GM18508 (cell line): Measurements from ENCODE around the gene OPCML.

ENCODE experiments used
- ATAC-seq: cut with Tn5 transposase; IDR thresholded peaks from one replicate; pipeline ENCODE4 v1.9.1; 2021; ENCODE audit warnings: moderate number of reproducible peaks; ENCODE audit not compliant: insufficient read depth, unreplicated experiment

Gene OPCML

DNA sequence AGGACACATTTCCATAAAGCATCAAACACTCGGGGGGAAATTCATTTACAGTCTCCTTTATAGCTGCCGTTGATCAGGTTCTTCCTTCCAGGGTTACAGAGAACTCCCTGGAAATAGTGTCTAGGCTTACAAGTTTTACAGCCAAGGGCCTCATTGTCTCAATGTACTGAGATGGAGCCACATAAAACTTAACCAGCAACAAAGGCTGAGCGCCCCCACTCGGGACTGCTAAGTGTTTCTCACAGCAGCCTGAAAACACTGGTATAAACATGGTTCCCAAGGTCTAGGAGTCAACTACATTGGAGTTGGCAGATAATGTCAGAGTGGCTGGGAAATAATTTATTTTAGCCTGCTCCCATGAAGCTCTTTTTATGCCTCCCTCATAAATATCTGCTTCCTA is 686.2 kb downstream of the OPCML start:
- ATAC-seq = no peak

DNA sequence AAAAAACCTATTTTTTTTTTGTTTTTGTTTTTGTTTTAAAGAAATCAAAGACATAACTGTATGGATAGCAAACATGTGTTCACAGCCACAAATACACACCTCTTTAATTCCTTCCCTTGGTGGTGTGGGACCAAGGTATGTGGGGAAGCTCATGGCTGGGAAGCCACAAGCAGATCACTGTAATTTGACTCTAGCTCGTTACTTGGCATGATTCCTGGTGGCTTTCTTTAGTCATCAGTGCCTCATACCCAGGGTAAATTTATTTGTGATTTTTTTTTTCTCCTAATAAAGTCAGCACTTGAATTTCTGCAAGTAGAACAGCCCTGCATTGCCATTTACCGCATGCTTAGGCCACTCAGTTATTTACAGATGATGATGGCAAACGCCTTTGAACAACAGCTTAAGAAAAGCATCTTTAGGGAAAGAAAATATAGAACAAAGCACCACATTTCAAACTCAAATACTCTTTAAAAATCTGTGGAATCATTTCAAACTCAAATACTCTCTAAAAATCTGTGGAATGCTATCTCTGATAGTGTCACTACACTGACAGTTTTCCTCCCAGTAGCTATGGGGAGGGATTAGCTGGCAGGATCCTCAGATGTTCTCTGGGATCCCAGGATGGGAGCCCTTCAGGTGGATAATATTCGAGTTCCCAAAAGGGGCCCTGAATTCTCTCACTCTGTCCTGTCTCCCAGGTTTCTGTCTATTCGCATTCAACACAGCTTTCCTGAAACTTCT is 687.2 kb downstream of the OPCML start:
- ATAC-seq = no peak

DNA sequence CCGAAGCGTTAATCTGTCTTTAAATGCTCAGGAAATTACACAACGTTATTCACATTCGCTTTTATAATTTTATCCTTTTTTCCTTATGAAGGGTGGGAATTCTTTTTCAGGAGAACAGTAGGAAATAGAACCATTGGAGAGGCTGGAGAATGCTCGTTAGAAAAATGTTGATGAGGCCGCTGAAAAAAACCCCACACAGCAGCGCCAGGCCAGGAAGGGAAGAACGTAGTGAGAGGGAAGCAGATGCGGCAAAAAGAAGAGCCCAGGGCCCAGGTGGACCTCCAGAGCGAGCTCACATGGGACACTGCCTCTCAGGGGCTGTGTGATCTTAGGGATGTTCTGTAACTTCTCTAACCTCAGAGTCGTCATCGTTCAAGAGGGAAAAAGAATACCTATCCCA is 691.6 kb downstream of the OPCML start:
- ATAC-seq = no peak

DNA sequence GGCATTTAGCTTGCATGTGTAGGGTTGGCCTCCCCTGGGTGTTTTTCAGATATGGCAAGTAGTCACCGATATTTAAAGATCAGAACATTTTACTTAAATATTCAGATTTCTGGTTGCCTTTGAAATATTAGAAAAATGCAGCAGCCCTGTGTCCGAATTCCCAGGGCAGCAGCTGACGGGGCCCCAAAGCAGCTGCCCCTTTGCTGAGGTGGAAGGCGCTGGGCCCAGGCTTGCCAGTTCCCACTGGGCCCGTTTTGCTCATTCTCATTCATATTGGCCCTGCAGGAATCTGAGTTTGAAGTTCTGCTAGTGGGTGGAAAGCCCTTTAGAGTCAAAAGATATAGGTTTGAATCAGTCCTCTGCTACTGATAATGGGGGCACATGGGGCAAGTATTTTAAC is 692.1 kb downstream of the OPCML start:
- ATAC-seq = no peak

DNA sequence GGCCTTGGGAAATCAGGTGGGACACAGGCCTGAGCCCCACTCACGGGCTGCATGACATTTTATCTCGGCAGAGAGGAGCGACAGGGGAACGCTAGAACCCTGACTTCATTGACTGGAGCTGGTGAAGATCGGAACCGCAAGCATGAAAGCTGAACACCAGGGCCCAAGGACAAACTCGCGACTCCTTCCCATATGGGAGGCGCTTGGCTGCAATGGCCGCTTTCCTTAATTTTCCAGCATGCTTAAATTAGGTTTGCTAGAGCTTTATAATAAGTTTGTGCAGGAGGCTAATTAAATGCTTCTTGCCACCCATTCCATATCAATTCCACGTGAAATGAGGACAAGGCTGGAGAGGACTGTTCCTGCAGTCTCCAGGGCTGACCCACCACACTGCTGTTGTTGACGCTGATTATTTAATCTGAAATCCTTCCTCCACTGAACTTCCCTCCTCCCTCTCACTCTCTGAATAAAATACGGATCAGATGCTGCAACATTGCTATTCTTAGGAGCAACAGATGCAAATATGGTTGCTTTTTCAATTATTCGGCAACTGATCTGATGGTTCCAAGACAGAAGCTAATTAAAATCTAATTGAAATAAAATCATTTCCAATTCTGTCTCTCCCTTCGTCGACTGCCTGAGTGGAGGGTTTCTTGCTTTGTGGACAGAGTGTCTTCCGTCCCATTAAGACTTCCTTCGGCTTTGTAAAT is 692.9 kb downstream of the OPCML start:
- no peak for ATAC-seq

DNA sequence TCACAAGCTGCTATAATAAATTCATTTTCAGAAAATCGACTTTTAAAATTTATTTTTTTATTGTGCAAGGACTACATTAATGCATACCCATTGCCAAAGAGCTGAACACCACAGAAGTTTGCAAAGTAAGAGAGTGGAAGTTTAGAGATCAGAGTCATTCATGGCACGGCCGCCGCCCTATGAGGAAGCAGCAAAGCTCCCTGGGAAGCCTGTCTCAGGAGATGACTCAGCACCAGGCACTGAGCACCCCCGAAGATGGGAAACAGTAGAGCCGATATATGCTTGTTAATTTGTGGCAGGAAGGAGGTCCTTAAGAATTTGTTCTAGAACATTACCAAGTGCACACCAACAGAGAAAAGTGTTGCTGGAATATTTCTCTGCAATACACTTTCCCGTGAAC is 693.7 kb downstream of the OPCML start:
- ATAC-seq = no peak

DNA sequence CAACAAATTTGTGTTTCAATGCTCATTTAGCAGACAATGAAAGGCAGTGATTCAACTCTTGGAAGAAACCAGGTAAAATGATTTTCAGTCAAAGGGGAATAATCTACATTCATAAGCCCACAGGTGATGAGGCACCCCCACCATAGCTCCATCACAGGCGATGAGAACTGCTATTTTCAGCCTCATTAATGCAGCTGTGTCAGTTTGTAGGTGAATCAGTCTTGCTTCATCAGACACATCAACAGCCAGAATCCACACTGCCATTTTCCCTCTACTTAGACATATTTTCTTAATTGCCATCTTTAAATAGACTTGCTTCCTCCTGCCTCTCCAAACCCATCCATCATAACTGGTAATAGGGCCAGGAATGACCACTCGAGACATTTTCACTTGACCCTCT is 701.0 kb downstream of the OPCML start:
- ATAC-seq = no peak

DNA sequence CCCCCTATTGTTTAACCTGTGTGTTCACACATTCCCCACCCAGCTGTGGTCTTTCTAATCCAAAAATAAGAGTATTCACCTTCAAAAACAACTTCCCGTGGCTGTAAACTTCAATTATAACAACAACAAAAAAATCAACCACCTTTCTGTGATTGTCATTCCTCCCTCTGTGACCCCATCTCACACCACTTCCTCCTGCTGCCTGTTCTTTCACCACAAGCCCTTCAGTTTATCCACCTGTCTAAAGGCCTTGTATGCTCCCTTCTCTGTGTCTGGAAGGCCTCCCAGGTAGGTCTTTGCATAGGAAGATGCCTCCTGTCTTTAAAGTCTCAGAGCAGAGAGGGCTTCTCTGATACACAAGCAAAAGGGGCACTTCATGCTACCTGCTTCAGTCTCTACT is 707.7 kb downstream of the OPCML start:
- ATAC-seq = no peak

DNA sequence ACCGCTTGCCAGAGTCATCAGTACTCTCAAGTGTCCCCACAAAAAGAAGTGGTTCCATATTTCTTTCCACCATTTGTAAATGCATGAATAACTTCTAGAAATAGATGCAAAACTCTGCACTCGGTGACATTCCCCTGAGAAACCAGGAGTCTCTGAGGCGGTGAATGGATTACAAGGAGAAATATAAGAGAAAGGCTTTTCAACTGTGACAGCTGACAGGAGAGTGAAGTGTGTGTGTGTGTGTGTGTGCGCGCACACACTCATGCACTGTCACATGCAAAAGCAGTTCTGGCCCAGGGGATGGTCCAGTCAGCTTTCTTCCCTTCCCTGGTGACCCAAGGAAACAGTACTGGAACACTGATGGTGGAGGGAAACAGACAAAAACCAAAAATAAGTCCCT is 710.0 kb downstream of the OPCML start:
- no peak for ATAC-seq

DNA sequence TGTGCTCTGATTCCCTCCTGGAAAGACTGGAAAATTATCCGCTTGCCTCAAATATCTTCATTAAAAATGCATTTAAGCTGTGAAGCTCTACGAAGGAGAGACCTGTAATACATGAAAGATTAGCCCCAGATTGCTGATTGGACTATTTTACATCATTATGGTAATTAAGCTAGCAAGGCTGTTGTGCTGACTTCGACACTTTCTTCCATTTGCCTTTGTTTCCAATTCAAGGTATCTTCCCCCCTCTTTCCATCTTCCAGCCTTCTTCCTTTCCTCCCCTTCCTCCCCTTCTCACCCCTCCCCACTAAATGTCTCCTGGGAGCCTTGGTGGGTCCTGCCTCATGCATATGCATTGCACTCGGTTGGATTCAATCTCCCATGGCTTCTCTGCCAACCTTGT is 710.8 kb downstream of the OPCML start:
- ATAC-seq = no peak

DNA sequence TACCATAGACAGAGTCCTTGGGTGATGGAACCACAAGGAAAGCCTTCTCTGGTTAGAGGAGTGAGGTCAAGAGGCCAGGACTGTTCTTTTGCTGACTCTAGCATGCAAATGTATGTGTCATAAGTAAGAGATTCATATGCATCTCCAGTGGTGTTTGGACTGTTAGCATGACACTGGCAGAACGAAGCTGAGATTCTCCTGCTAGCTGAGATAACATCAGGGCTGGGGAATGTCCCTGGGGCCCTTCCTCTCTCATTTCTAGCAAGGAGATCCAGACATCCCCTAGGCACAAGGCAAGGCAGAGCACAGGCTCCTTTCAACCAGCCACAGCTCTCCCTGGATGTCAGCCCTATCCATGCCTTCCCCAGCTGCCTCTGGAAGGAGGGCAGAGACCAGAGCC is 711.3 kb downstream of the OPCML start:
- no peak for ATAC-seq

DNA sequence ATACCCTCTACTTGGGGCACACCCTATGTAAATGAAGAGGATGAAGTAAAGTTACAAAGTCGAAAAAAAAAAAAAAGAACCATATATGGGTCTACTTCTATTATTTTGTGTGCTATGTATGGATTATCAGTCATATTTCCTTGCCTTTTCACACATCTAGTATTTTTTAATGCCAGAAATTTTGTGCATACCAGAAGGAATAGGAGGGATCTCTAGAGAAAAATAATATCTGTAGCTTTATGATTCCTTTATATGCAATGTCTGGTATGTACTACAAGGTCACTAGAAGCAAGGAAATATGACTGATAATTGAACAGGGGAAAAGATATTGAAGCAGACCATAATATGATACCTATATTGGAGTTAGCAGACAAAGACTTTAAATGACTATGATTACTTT is 713.4 kb downstream of the OPCML start:
- ATAC-seq = no peak

DNA sequence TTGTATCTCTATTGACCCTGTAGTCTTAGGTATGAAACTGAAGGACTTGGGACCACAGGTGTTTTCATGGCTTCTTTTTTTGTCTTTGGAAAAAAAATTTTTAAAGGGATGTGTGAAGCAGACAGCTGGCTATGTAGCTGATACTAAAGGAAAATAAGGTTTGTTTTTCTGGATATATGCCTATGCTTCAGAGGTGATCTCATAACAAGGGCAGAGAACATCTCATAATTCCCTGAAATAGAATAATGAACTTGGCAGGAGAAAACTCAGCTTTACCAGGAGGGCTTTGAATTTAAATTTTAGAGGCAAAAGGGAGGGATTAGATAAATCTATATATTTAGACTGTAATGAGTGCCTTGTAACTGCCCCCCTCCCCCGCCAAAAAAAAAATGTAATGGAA is 714.9 kb downstream of the OPCML start:
- ATAC-seq = no peak

DNA sequence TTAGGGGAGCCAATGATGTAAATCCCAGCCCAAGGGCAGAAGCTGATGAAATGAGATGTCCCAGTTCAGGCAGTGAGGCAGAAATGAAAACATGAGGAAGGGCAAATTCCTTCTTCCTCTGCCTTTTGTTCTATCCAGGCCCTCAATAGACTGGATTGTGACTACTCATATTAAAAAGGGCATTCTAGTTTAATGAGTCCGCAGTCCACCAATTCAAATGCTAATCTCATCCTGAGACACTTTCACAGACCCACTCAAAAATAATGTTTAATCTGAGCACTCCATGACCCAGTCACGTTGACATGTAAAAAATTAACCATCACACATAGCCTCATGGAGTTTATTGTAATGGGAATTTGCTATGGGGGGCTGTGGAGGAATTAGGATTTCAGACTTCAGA is 717.9 kb downstream of the OPCML start:
- ATAC-seq = no peak

DNA sequence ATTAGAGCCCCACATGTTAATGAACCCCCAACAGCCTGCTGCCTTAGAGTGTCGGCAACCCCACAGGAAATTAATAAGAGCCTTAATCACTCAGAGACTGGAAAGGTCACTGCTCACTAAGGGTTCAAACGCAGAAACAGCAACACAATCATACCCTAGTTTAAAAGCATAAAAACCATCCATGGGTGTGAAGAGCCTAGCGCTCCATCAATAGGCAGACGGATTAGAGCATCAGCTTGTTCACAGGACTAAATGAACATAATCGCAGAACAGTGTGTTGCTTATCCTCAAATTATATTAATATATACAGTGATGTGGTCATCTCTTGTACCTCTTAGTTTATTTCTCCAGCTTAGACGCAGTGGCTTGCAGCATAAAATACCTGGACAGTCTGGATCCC is 720.7 kb downstream of the OPCML start:
- no peak for ATAC-seq

DNA sequence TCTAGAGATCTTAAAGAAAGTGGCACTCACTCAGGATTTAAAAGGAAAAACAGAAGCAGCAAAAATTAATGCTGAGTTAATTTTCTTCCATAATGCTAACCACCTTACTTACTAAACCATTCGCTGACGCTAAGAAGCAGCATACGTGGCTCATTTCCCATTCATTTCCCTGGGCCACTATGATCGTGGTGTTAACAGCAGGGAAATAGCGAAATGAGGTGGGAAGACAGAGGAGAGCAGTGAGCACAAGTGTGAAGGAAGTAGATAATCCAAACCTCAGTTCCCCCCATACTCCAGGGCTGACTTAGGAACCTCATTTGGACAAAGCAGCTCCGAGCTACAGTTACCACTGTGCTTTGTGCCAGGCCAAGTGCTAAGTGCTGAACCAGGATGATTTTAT is 723.2 kb downstream of the OPCML start:
- no peak for ATAC-seq

DNA sequence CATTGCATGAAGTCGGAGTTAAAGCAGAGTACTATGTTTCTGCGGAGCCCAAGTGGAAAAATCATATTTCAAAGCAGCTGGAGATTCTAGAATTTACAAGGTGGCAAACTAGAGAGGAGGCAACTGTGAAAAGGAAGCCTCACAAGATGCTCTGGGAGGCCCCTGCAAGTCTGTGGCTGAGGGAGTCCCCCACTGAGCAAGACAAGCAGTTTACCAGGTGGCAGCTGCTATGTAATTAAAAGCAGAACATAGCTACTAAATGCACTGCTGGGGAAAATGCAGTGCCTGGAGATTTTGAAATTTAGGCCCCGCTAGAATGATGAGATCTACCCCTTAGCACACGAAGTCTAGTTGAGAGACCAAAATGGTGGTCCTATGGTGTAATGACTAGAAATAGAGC is 728.0 kb downstream of the OPCML start:
- ATAC-seq = no peak

DNA sequence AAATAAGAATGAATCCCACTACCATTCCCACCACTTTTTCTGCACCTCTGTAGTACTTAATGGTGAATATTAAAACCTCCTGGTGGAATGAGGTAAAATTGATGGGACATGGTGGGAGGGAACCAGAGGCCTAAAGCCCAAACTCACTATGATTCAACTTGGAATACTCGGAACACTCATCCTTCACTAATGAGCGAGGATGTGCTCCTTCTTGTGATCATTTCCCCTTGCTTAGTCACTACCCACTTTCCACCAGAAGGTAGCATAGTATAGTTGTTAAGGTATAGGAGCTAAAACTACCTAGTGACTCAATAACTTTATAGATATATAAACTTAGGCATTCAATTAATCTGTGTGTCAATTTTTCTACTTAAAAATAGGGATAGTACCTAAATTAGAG is 728.9 kb downstream of the OPCML start:
- no peak for ATAC-seq

DNA sequence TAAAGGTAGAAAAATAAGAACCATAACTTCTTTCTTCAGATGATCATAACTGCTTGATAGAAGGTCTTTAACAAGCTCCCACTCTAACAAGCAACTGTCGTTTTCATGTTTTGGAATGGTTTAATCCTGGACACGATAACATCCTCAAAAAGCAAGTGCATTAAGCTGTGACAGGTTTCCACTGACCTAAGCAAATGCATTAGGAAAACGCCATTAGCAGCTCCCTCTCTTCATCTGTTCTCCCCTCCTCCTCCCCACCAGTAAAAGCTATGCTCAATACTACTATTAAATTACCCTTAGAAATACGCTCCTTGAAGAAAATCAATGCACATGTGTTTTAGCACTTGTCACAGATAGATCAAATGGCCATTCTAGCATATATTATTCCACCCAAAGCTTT is 729.4 kb downstream of the OPCML start:
- ATAC-seq = no peak

DNA sequence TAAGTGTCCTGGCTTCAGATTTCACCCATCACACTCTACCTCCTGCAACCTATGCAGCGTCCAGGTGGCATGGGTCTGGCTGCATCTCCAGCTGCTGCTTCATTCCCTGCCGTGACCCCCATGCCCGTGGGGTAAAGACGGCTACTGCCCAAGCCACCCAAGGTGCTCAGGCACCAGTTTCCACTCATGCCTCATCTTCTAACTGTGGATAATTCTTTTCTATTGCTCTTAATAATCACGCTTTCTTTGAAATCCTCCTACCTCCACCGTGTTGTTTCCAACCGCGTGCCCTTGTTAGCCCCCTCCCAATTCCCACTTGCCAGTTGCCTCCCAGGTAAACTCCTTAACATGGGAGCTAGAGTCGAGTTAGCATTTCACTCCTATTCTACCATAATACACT is 738.5 kb downstream of the OPCML start:
- no peak for ATAC-seq

DNA sequence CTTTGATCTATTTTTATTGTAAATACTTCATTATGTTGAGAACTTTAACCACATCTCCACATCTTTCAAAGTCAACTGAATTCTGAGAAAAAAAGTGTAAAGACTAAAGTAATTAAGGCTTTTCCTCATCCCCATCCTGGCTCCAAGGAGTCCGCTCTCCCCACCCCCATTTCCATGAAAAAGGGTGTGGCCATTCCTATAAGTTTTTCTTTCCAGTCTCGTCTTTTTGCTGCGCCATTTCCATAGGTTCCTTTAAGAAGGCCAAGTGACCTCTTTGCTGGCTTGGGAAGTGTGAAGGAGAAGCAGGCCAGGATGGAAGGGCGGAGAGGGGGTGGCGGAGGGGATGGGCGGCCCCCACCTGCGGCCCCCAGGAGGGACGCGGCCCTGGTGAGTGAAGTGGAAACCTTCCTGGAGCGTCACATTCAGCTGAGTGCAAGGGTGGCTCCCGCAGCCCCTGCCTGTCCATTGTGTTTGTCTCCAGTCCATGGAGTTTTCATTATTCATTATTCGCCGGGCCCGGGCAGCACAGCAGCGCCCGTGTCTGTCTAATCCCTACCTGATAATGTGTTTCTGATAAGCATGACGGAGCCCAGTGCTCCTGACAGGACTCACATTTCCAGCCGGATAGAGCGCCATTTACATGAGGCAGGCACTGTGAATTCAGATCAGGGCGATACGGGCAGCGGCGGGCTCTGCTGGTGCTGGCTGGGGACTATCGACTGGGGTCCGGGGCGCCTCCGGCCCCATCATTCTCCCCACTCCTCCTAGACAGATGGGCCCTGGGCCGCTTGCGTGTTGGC is 739.8 kb downstream of the OPCML start:
- ATAC-seq = no peak
